ENCODE measurements around the gene MYO5C.

MYO5C gene

GRCh38 chr15:52295421-52296001 is at the start of gene MYO5C:
Gene MYO5C, minus strand, starts transcription at chr15:52295804. Its CDS starts 168 bp downstream, at chr15:52295636.
- DNase-seq (ENCODE audit: extremely low read depth, low read depth) = no peak
- no peak for TF ChIP-seq CTCF (IDR thresholded peaks at IDR 0.05; ENCODE audit: low read depth, low read length)

GRCh38 chr15:52344592-52344991 is 49.0 kb upstream of the MYO5C start:
- no peak for DNase-seq (ENCODE audit: extremely low read depth, low read depth)

GRCh38 chr15:52343831-52344230 is 48.2 kb upstream of the MYO5C start:
- no peak for DNase-seq (ENCODE audit: extremely low read depth, low read depth)
- no peak for TF ChIP-seq CTCF (IDR thresholded peaks at IDR 0.05; ENCODE audit: low read depth, low read length)

More at GRCh38 chr15:52344592-52344991, 49.0 kb upstream of the MYO5C start:
- TF ChIP-seq CTCF (IDR thresholded peaks at IDR 0.05; ENCODE audit: low read depth, low read length) = no peak

GRCh38 chr15:52340093-52340492 is 44.5 kb upstream of the MYO5C start:
- no peak for TF ChIP-seq CTCF (IDR thresholded peaks at IDR 0.05; ENCODE audit: low read depth, low read length)
- DNase-seq (ENCODE audit: extremely low read depth, low read depth) = no peak

- TF ChIP-seq CTCF (IDR thresholded peaks at IDR 0.05; ENCODE audit: low read depth, low read length) = no peak
- DNase-seq (ENCODE audit: extremely low read depth, low read depth) = no peak
Observed at GRCh38 chr15:52338891-52339290, 43.3 kb upstream of the MYO5C start.

GRCh38 chr15:52338058-52338457 is 42.5 kb upstream of the MYO5C start:
- TF ChIP-seq CTCF (IDR thresholded peaks at IDR 0.05; ENCODE audit: low read depth, low read length) = no peak
- DNase-seq (ENCODE audit: extremely low read depth, low read depth) = no peak

- DNase-seq (ENCODE audit: extremely low read depth, low read depth) = no peak
Observed at GRCh38 chr15:52337198-52337853, 41.7 kb upstream of the MYO5C start.

More at GRCh38 chr15:52337198-52337853, 41.7 kb upstream of the MYO5C start:
- no peak for TF ChIP-seq CTCF (IDR thresholded peaks at IDR 0.05; ENCODE audit: low read depth, low read length)

All from AG09319 (cell line).